Measurements from ENCODE around the gene ASB14.

Gene ASB14

DNA sequence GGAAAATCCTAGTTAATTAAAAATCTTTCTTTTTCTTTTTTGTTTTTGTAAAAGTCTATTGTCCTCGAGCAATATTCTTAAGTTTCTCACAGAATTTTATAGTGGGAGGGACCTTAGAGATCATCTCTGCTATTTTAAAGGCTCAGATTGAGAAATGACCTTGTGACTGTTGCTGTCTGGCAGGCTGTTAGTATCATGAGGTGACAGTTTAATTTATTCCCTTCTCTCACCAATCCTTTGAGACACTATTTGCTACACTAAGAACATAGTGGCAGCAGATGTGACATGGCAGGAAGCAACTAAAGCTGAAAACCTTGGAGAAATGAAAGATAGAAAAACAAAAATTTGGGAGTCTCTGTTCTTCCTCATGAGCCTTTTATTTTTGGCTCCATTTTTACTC is 40.1 kb downstream of the ASB14 start:
- ChIA-PET CTCF (no interaction called here), POLR2A (no interaction called here)
- TF ChIP-seq, protein P1, sequence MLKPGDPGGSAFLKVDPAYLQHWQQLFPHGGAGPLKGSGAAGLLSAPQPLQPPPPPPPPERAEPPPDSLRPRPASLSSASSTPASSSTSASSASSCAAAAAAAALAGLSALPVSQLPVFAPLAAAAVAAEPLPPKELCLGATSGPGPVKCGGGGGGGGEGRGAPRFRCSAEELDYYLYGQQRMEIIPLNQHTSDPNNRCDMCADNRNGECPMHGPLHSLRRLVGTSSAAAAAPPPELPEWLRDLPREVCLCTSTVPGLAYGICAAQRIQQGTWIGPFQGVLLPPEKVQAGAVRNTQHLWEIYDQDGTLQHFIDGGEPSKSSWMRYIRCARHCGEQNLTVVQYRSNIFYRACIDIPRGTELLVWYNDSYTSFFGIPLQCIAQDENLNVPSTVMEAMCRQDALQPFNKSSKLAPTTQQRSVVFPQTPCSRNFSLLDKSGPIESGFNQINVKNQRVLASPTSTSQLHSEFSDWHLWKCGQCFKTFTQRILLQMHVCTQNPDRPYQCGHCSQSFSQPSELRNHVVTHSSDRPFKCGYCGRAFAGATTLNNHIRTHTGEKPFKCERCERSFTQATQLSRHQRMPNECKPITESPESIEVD (tag by site-specific recombination; IDR thresholded peaks at IDR 0.05): 0 out of 2 replicates have a peak, but pooled peaks have one; percentile 23
- no peak for TF ChIP-seq ZNF521 (tag by site-specific recombination; IDR thresholded peaks at IDR 0.05)
- H3K4me3 ChIP-seq (ENCODE audit: low read depth, low read length): no peak overlapping the region
- peaks cover 3% of the 10 kb centered on the region for H3K4me1 ChIP-seq (ENCODE audit: control insufficient read depth, insufficient read depth, low read length)
- H3K27ac ChIP-seq (ENCODE audit: extremely low read depth, low read depth, low read length): no peak overlapping the region
- peaks cover 13 to 57% of the 10 kb centered on the region in 2 experiments for H3K36me3 ChIP-seq (ENCODE audit: control insufficient read depth in 2 of 2, insufficient read depth in 1 of 2, low read length in 2 of 2)
- H3K9me3 ChIP-seq (ENCODE audit: control insufficient read depth, insufficient read depth, low read depth, low read length): no peaks in the 10 kb centered on the region

DNA sequence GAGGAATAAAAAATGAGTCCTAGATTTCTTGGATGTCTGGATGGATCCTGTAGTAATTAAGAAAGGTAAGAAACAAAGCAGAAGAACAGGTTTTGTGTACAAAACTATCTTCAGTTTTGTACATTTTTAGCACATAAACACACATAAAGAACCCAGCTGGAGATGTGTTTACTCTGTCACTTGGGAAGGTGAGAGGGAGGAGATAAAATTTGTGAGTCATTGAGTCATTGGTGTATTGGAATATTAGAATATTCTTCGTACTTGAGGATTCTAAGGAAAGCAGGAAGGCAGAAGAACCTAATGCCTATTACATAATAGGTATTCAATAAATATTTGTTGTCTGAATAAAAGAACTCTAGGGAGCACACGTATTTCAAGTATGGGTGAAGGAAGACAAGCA is 47.5 kb downstream of the ASB14 start:
- CTCF ChIA-PET: interaction anchor here (0.6 kb wide), 1 partner anchor 501 kb away, joined by 6 read pairs; no protein-coding TSS in a partner anchor
- H3K4me1 ChIP-seq (ENCODE audit: control insufficient read depth, insufficient read depth, low read length): no peaks in the 10 kb centered on the region
- POLR2A ChIA-PET: no interaction called here
- H3K36me3 ChIP-seq (ENCODE audit: control insufficient read depth in 2 of 2, insufficient read depth in 1 of 2, low read length in 2 of 2): peaks cover 14 to 91% of the 10 kb centered on the region in 2 experiments
- TF ChIP-seq, protein P2, sequence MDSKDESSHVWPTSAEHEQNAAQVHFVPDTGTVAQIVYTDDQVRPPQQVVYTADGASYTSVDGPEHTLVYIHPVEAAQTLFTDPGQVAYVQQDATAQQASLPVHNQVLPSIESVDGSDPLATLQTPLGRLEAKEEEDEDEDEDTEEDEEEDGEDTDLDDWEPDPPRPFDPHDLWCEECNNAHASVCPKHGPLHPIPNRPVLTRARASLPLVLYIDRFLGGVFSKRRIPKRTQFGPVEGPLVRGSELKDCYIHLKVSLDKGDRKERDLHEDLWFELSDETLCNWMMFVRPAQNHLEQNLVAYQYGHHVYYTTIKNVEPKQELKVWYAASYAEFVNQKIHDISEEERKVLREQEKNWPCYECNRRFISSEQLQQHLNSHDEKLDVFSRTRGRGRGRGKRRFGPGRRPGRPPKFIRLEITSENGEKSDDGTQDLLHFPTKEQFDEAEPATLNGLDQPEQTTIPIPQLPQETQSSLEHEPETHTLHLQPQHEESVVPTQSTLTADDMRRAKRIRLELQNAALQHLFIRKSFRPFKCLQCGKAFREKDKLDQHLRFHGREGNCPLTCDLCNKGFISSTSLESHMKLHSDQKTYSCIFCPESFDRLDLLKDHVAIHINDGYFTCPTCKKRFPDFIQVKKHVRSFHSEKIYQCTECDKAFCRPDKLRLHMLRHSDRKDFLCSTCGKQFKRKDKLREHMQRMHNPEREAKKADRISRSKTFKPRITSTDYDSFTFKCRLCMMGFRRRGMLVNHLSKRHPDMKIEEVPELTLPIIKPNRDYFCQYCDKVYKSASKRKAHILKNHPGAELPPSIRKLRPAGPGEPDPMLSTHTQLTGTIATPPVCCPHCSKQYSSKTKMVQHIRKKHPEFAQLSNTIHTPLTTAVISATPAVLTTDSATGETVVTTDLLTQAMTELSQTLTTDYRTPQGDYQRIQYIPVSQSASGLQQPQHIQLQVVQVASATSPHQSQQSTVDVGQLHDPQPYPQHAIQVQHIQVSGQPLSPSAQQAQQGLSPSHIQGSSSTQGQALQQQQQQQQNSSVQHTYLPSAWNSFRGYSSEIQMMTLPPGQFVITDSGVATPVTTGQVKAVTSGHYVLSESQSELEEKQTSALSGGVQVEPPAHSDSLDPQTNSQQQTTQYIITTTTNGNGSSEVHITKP (tag by site-specific recombination; IDR thresholded peaks at IDR 0.05): no peak
- TF ChIP-seq ZNF223 (tag by site-specific recombination; IDR thresholded peaks at IDR 0.05): no peak
- no peak for TF ChIP-seq ZNF350 (tag by site-specific recombination; IDR thresholded peaks at IDR 0.05)
- TF ChIP-seq, protein P3, sequence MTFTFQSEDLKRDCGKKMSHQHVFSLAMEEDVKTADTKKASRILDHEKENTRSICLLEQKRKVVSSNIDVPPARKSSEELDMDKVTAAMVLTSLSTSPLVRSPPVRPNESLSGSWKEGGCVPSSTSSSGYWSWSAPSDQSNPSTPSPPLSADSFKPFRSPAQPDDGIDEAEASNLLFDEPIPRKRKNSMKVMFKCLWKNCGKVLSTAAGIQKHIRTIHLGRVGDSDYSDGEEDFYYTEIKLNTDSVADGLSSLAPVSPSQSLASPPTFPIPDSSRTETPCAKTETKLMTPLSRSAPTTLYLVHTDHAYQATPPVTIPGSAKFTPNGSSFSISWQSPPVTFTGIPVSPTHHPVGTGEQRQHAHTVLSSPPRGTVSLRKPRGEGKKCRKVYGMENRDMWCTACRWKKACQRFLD (tag by site-specific recombination; IDR thresholded peaks at IDR 0.05): no peak
- TF ChIP-seq SCRT1 (tag by site-specific recombination; IDR thresholded peaks at IDR 0.05; ENCODE audit: borderline replicate concordance): no peak
- no peak for TF ChIP-seq ZIC2 (tag by site-specific recombination; IDR thresholded peaks at IDR 0.05)
- TF ChIP-seq ZNF670 (tag by site-specific recombination; IDR thresholded peaks at IDR 0.05; ENCODE audit: low read depth): no peak
- TF ChIP-seq ZNF623 (tag by site-specific recombination; IDR thresholded peaks at IDR 0.05): no peak
- no peak for TF ChIP-seq ZNF202 (tag by site-specific recombination; IDR thresholded peaks at IDR 0.05; ENCODE audit: borderline replicate concordance)
- TF ChIP-seq, protein P4, sequence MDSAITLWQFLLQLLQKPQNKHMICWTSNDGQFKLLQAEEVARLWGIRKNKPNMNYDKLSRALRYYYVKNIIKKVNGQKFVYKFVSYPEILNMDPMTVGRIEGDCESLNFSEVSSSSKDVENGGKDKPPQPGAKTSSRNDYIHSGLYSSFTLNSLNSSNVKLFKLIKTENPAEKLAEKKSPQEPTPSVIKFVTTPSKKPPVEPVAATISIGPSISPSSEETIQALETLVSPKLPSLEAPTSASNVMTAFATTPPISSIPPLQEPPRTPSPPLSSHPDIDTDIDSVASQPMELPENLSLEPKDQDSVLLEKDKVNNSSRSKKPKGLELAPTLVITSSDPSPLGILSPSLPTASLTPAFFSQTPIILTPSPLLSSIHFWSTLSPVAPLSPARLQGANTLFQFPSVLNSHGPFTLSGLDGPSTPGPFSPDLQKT (IDR thresholded peaks at IDR 0.05; ENCODE audit: borderline replicate concordance, low read depth, low read length): no peak
- no peak for TF ChIP-seq HOXD13 (CRISPR knock-in tag; IDR thresholded peaks at IDR 0.05; ENCODE audit: borderline replicate concordance)
- TF ChIP-seq, protein P5, sequence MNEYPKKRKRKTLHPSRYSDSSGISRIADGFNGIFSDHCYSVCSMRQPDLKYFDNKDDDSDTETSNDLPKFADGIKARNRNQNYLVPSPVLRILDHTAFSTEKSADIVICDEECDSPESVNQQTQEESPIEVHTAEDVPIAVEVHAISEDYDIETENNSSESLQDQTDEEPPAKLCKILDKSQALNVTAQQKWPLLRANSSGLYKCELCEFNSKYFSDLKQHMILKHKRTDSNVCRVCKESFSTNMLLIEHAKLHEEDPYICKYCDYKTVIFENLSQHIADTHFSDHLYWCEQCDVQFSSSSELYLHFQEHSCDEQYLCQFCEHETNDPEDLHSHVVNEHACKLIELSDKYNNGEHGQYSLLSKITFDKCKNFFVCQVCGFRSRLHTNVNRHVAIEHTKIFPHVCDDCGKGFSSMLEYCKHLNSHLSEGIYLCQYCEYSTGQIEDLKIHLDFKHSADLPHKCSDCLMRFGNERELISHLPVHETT (tag by site-specific recombination; IDR thresholded peaks at IDR 0.05): no peak
- TF ChIP-seq, protein P6, sequence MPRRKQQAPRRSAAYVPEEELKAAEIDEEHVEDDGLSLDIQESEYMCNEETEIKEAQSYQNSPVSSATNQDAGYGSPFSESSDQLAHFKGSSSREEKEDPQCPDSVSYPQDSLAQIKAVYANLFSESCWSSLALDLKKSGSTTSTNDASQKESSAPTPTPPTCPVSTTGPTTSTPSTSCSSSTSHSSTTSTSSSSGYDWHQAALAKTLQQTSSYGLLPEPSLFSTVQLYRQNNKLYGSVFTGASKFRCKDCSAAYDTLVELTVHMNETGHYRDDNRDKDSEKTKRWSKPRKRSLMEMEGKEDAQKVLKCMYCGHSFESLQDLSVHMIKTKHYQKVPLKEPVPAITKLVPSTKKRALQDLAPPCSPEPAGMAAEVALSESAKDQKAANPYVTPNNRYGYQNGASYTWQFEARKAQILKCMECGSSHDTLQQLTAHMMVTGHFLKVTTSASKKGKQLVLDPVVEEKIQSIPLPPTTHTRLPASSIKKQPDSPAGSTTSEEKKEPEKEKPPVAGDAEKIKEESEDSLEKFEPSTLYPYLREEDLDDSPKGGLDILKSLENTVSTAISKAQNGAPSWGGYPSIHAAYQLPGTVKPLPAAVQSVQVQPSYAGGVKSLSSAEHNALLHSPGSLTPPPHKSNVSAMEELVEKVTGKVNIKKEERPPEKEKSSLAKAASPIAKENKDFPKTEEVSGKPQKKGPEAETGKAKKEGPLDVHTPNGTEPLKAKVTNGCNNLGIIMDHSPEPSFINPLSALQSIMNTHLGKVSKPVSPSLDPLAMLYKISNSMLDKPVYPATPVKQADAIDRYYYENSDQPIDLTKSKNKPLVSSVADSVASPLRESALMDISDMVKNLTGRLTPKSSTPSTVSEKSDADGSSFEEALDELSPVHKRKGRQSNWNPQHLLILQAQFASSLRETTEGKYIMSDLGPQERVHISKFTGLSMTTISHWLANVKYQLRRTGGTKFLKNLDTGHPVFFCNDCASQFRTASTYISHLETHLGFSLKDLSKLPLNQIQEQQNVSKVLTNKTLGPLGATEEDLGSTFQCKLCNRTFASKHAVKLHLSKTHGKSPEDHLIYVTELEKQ (tag by site-specific recombination; IDR thresholded peaks at IDR 0.05; ENCODE audit: borderline replicate concordance): no peak
- no peak for TF ChIP-seq ZNF292 (tag by site-specific recombination; IDR thresholded peaks at IDR 0.05; ENCODE audit: borderline replicate concordance, low read depth)
- TF ChIP-seq ZNF549 (tag by site-specific recombination; IDR thresholded peaks at IDR 0.05): no peak
- TF ChIP-seq ZNF777 (tag by site-specific recombination; IDR thresholded peaks at IDR 0.05; ENCODE audit: borderline replicate concordance): no peak
- H3K9me3 ChIP-seq (ENCODE audit: control insufficient read depth, insufficient read depth, low read depth, low read length): no peaks in the 10 kb centered on the region
- no peak overlapping the region for H3K4me3 ChIP-seq (ENCODE audit: low read depth, low read length)
- H3K27ac ChIP-seq (ENCODE audit: extremely low read depth, low read depth, low read length): no peak overlapping the region

Data from HEK293 (cell line).